Measurements from ENCODE around the gene DLG2. TPM values are rescaled to one million over a fixed set of nuclear protein-coding genes. Genes with fewer than 3 reads are reported as not detected.
"Not testable (repeated sequence)": the region's sequence is repeated elsewhere in the genome, so short reads cannot be mapped to it uniquely, and the experiment has no call there.

The DLG2 gene
- polyA plus RNA-seq, 1 donor, result 14.7 TPM

DNA sequence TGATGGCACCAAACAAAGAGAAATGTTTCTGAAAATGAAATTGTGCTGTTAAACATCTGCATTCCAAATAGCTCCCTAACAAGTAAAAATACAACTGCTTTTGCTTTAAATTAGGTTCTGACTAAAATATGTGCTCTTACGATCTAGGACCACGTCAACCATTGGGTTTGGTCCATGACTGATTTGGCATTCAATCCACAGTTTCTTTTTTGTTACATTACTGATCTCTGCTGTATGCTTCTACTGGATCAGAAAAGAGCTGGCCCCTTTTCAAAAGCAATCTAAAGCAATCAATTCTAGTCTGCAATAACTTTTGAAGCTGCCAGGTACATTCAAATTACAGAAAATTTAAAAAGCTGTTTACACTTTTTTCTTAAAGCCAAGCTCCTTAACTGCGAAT lies 1293.9 kb downstream of the DLG2 start:
- peak; percentile 65 for DNase-seq

GRCh38 chr11:84322211-84322610 lies 1304.9 kb downstream of the DLG2 start:
- no peak for DNase-seq

- no peak for DNase-seq
Measured at GRCh38 chr11:84319863-84320262, 1307.3 kb downstream of the DLG2 start.

GRCh38 chr11:84316866-84317555 lies 1310.1 kb downstream of the DLG2 start:
- peak; percentile 9 for DNase-seq

DNA sequence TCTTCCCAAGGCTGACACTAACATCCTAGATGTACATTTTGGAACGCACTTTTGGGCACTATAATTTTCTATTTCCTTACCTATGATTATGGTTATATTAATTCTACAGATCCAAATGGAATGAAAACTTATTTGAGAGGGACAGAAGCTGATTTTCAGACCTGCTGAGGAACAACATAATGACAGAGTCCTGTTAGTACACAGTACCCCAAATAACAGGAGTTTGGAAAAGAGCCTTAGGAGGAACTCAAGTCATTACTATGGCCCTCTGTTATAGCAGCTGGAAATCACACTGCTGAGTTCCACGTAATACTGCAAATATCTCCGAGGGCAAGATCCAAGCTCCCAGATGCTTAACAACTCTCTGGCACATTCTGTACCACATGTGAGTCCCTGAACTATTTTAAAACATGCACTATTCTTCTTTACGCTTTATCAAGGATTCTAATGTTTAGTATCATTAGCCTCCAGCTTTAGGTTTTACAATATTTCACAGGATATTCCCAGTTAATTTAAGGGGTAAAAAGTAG lies 1313.2 kb downstream of the DLG2 start:
- peak; percentile 14 for DNase-seq

- DNase-seq, result no peak
Measured at GRCh38 chr11:84310268-84310667, 1316.9 kb downstream of the DLG2 start.

GRCh38 chr11:84308491-84308890 lies 1318.7 kb downstream of the DLG2 start:
- DNase-seq, result not testable (repeated sequence)

DNA sequence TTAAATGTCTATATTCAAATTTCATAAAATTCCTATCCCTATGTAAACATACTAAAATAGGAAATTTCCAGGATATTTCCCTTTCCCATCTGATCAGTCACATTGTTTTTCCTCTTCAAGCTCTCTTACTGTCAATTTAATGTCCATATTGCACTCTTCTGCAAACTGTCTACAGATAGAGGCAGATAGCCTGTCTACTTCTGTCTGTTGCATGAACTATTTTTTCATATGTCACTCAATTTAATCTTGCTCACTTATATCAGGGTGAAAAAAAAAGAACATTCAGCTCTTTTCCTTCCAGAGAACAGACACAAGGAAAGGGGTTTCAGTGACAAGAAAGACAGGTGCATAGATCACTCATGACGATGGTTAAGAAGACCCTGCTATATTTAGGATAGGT lies 1327.1 kb downstream of the DLG2 start:
- DNase-seq, result no peak

DNA sequence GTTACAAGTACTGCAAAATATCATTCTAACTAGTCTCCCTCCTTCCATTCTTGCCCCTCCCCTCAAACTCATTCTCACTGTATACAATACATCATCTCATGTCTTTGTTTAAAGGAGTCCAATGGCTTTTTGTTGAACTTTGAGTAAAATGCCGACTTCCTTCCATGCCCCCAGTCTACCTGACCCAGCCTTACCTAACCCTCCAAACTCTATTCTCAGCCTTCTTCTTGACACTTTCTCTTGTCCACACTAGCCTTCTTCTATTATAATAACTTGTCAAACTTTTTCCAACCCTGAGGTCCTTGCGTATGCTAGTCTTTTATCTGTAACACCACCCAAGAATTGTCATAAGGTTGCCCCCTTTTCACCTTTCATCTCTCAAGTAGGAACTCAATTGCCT lies 1329.6 kb downstream of the DLG2 start:
- no peak for DNase-seq

GRCh38 chr11:84295815-84296214 lies 1331.3 kb downstream of the DLG2 start:
- DNase-seq, result no peak

DNA sequence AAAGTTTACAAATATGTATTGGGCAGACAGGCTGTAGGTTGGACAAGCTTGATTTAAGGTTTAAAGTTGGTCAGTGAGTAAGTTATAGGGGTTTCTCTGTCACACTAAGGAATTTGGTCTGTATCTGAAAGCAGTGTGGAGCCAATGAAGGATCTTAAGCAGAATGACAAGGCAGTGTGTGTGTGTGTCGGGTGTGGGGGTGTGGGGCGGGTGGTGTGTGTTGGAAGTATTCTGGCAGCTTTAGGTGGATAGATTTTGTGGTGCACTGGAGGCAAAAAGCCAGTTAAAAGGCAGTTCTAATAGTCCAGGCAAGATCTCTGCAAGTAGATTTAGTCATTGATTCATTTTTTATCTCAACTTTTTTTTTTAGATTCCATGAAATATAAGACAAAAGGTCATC lies 1334.2 kb downstream of the DLG2 start:
- DNase-seq, result no peak

DNA sequence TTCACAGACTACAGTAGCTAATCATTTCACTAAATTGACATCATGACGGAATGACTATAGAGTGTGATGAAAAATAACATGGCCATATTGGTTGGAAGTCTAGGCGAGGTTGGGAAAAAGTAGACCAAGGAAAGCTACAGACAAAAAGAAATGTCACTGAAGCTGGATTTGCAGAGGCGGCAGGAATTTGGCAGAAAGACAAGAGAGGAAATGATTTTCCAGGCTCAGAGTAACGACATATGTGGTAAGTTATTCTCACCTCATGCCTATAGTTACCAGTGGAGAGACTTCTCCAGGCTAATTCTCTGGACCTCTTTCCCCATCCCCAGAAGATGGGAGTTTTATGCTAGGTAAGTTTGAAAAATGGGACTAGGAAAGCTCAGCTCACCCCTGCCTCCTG lies 1335.1 kb downstream of the DLG2 start:
- DNase-seq, result no peak

DNA sequence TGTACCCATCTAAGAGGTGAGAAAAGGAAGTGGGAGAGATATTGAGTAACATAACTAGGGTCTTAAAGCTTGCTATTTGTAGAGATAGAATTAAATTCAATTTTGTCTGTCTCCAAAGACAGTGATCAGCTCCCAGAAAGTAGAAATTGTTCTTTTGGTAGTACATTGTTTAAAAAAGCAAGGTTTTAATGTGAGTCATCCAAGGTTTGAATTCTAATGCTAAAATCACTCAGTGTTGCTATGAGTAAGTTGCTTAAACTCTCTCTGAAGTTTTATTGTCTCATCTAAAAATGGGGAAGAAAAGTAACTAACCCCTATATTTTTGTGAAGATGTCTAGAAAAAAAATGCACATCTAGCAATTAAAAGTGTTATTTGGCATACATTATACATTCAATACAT lies 1336.5 kb downstream of the DLG2 start:
- DNase-seq, result no peak

GRCh38 chr11:84289381-84289906 lies 1337.7 kb downstream of the DLG2 start:
- DNase-seq, result no peak

DNA sequence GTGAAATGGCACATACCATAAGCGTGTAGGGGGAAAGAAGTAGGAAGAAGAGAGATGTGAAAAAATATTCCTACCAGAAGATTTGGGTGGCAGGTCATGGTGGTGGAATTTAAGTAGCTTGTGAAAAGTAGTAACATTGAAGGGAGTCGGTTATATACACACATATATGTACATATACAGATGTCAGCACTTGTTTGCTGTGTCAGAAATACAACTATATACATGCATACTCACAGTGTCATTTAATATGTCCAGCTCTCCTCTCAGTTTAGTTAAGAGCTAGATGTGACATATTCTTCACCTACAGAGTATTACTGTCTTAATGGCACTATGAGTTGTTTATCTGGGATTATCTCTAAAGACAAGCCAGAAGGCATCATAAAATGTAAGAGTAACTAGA lies 1353.6 kb downstream of the DLG2 start:
- DNase-seq, result no peak

DNA sequence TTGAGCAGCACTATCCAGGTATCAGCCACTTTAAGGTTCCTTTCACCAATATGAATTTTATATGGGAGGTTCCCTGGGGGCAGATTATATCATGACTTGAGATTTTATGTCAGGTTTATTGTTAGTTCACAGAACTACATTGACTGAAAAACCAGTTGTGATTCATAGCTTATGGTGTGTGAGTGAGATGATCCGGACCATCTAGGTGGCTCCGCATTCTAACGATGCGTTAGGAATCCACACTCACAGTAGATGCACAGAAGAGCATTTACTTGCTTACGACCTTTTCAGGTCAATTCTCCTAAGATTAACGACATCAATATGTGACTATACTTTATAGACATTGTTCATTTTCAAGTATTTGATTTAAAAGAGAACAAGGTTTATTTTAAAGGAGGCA lies 1356.7 kb downstream of the DLG2 start:
- no peak for DNase-seq

GRCh38 chr11:84264066-84264465 lies 1363.1 kb downstream of the DLG2 start:
- no peak for DNase-seq

GRCh38 chr11:84261707-84262106 lies 1365.4 kb downstream of the DLG2 start:
- DNase-seq, result no peak

GRCh38 chr11:84260862-84261261 lies 1366.3 kb downstream of the DLG2 start:
- DNase-seq, result no peak

DNA sequence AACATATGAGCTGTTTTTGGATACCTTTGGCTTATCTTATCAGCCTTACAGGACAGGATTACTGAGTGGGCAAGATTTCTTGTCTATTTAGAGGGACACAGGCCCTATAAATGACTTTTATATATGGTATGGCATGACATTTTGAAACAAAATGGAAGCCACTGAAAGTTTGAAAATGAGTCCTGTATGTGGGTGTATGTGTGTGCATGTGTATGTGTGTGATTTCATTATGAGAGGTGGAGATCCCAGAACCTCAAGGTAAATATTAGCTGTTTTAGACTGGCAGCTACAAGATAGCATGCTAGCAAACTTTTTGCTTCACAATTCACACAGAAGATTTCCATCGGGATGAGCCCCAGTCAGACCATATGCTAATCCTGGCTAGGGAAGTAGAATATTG lies 1370.5 kb downstream of the DLG2 start:
- no peak for DNase-seq

GRCh38 chr11:84255483-84255882 lies 1371.7 kb downstream of the DLG2 start:
- no peak for DNase-seq

- DNase-seq, result no peak
Measured at GRCh38 chr11:84250834-84251613, 1376.1 kb downstream of the DLG2 start.

DNA sequence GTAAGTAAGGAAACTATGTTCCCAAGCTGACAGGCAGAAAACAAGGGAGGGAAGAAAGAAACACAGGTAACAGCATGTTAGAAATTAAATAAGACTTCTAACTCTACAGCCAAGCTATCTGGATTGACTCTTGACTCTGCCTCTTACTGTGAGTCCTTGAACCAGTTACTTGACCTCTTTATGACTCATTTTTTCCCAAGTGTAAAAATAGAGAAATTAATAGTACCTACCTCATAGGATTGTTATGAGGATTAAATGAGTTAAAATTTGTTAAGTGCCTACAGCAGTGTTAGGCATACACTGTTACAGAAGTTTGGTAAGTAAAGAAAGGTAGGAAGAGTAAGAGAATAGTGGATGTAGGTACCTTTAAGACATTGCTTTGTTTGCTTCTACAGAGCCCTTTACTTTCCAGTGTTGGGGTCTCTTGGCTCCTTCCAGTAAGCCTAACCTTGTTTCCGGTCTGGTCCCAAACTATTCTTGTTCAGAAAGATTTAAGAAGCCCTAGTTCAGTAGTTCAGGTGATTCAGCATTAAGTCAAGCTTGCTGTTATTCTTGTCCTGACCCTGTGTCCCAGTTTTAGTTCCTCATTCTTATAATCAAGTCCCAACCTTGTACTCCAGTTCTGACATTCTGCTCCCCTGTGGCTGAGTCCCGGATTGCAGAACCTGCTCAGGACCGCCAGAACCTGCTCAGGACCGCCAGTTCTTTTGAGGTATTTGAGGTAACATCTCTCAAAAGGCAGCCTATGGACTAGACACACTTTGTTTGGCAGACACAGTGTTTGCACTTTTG lies 1377.6 kb downstream of the DLG2 start:
- no peak for DNase-seq
